HepG2 (cell line): Measurements from ENCODE around the gene PRSS53. TPM values are rescaled to one million over a fixed set of nuclear protein-coding genes. Genes with fewer than 3 reads are reported as not detected.
A peak's percentile ranks its signal among the peaks of the same experiment; 100 is the strongest.

ENCODE experiments used
- ATAC-seq: fragments of 200-7000 bp; cut with Tn5 transposase; 3 replicates; pipeline ENCODE4 v1.9.1; 2020; ENCODE audit warnings: mild to moderate bottlenecking, moderate library complexity
- BruUV-seq: library from RNA; stranded (reverse); fragments of 400-500 nt; replicated peaks from 2 replicates; lab custom pipeline; 2021; lab: Mats Ljungman, UMichigan
- CTCF ChIA-PET: fragments of 300-600 bp; formaldehyde crosslinking; extraction: SDS; loops from one replicate; lab custom pipeline; 2021; ENCODE audit warnings: low total read pairs, inconsistent platforms, low intra/inter-chr PET ratio; lab: Yijun Ruan, JAX
- POLR2A ChIA-PET: fragments of 350-600 bp; sonication (Branson Sonifier 250); formaldehyde crosslinking; loops from one replicate; lab custom pipeline; 2020; ENCODE audit warnings: antibody characterized with exemption, inconsistent platforms; lab: Yijun Ruan, JAX
- DNase-seq: peaks from one replicate; pipeline ENCODE4 v3.0.0-alpha.2; 2015; ENCODE audit warnings: low spot score
- FAIRE-seq: peaks from 3 replicates; lab custom pipeline; 2011; peaks lifted over from hg19 to GRCh38; lab: Jason Lieb, UNC
- H2AFZ ChIP-seq: one replicate; pipeline ENCODE4 v1.6.1; 2011; ENCODE audit warnings: low read length, inconsistent platforms
- H3K27ac ChIP-seq: fragments of 300-600 bp; 3 replicates; pipeline ENCODE4 v1.8.0; 2011; ENCODE audit warnings: mixed run types, mild to moderate bottlenecking, mixed read lengths, low read length, inconsistent platforms; ENCODE audit not compliant: insufficient read depth; ENCODE audit errors: extremely low read length
- H3K27me3 ChIP-seq, 2 experiments: fragments of 200-600 bp in 1 of 2; 2 replicates in 1 of 2; 3 replicates in 1 of 2; pipeline versions ENCODE4 v1.6.0 to v1.8.0; 2011; ENCODE audit warnings: low read length in 2 of 2, mild to moderate bottlenecking in 2 of 2, moderate library complexity in 2 of 2, inconsistent platforms in 1 of 2; ENCODE audit not compliant: insufficient read depth in 2 of 2, control insufficient read depth in 1 of 2
- H3K36me3 ChIP-seq, 2 experiments: fragments of 200-600 bp in 1 of 2; replicated peaks in 1 of 2; 2 replicates in 1 of 2; 3 replicates in 1 of 2; pipeline versions ENCODE4 v1.5.1 to v1.8.0; 2011; ENCODE audit warnings: low read length in 2 of 2, inconsistent platforms in 1 of 2; ENCODE audit not compliant: insufficient read depth in 2 of 2, control insufficient read depth in 1 of 2
- H3K4me1 ChIP-seq: 2 replicates; pipeline ENCODE4 v1.5.1; 2012; ENCODE audit warnings: low read length, inconsistent platforms; ENCODE audit not compliant: insufficient read depth
- H3K4me2 ChIP-seq: 2 replicates; pipeline ENCODE4 v1.6.0; 2011; ENCODE audit warnings: low read depth, low read length, inconsistent platforms
- H3K4me3 ChIP-seq, 3 experiments: fragments of 200-600 bp in 1 of 3; sonication (generic), shearing (Covaris generic) in 1 of 3; replicated peaks in 1 of 3; 2 replicates each; pipeline ENCODE4 v1.5.1; 2011 to 2016; ENCODE audit warnings: low read length in 3 of 3, inconsistent platforms in 2 of 3, low read depth in 2 of 3, mild to moderate bottlenecking in 2 of 3, control low read depth in 1 of 3, mixed read lengths in 1 of 3; ENCODE audit not compliant: insufficient read depth in 1 of 3
- H3K79me2 ChIP-seq: one replicate; pipeline ENCODE4 v1.6.1; 2011; ENCODE audit warnings: low read length, inconsistent platforms; ENCODE audit not compliant: insufficient read depth
- H3K9ac ChIP-seq: 2 replicates; pipeline ENCODE4 v1.6.0; 2011; ENCODE audit warnings: mild to moderate bottlenecking, low read depth, low read length, inconsistent platforms; ENCODE audit not compliant: insufficient read depth
- H3K9me3 ChIP-seq: 2 replicates; pipeline ENCODE4 v1.5.1; 2012; ENCODE audit warnings: mild to moderate bottlenecking, low read length
- H4K20me1 ChIP-seq: 2 replicates; pipeline ENCODE4 v1.6.0; 2011; ENCODE audit warnings: inconsistent platforms, mild to moderate bottlenecking, low read length, moderate library complexity; ENCODE audit not compliant: insufficient read depth
- ATRX ChIP-seq: sonication (generic); formaldehyde crosslinking; IDR thresholded peaks from 2 replicates; pipeline ENCODE4 v1.4.0; 2020; ENCODE audit warnings: missing genetic modification reagents, borderline replicate concordance
- HOXA7 ChIP-seq: sonication (generic); formaldehyde crosslinking; IDR thresholded peaks from 2 replicates; pipeline ENCODE4 v1.8.1; 2022; ENCODE audit warnings: mild to moderate bottlenecking, missing genetic modification reagents, moderate library complexity
- KDM5B ChIP-seq: sonication (generic); formaldehyde crosslinking; IDR thresholded peaks from 2 replicates; pipeline ENCODE4 v1.4.0; 2020; ENCODE audit warnings: missing genetic modification reagents, mild to moderate bottlenecking, borderline replicate concordance
- KLF9 ChIP-seq: IDR thresholded peaks from 2 replicates; pipeline ENCODE4 v1.6.1; 2016; ENCODE audit warnings: low read depth
- MAFK ChIP-seq, 2 experiments: IDR thresholded peaks in 1 of 2; conservative IDR thresholded peaks in 1 of 2; 2 replicates each; pipeline ENCODE4 v1.6.1; 2011; ENCODE audit warnings: improper control_type of control experiment in 2 of 2, low read length in 2 of 2
- PITX1 ChIP-seq: sonication (generic); formaldehyde crosslinking; IDR thresholded peaks from 2 replicates; pipeline ENCODE4 v1.5.1; 2020; ENCODE audit warnings: mild to moderate bottlenecking, missing genetic modification reagents
- THAP11 ChIP-seq: IDR thresholded peaks from 2 replicates; pipeline ENCODE4 v1.6.1; 2016; ENCODE audit warnings: missing biosample characterization, missing genetic modification reagents
- ZBTB8A ChIP-seq: sonication (generic); formaldehyde crosslinking; IDR thresholded peaks from 2 replicates; pipeline ENCODE4 v1.4.0; 2020; ENCODE audit warnings: mild to moderate bottlenecking, low read depth, missing genetic modification reagents, borderline replicate concordance
- ZFP1 ChIP-seq: IDR thresholded peaks from 2 replicates; pipeline ENCODE4 v1.6.1; 2016
- ZFY ChIP-seq: sonication (generic); formaldehyde crosslinking; IDR thresholded peaks from 2 replicates; pipeline ENCODE4 v1.4.0; 2020; ENCODE audit warnings: missing genetic modification reagents
- ZNF235 ChIP-seq: sonication (generic); formaldehyde crosslinking; IDR thresholded peaks from 2 replicates; pipeline ENCODE4 v1.8.1; 2023; ENCODE audit warnings: mild to moderate bottlenecking, missing genetic modification reagents, borderline replicate concordance
- ZNF441 ChIP-seq: sonication (generic); formaldehyde crosslinking; IDR thresholded peaks from 2 replicates; pipeline ENCODE4 v1.7.0; 2021; ENCODE audit warnings: missing genetic modification reagents, borderline replicate concordance
- ZNF570 ChIP-seq: sonication (generic); formaldehyde crosslinking; IDR thresholded peaks from 2 replicates; pipeline ENCODE4 v1.4.0; 2020; ENCODE audit warnings: mild to moderate bottlenecking, missing genetic modification reagents, borderline replicate concordance
- ZZZ3 ChIP-seq: sonication (generic); formaldehyde crosslinking; IDR thresholded peaks from 2 replicates; pipeline ENCODE4 v1.4.0; 2020; ENCODE audit warnings: missing genetic modification reagents, mild to moderate bottlenecking, borderline replicate concordance
- WGBS: methylation state at CpG from one replicate; pipeline ENCODE4 v1.1.6; 2017; ENCODE audit warnings: low lambda C conversion rate; 5-methylcytosine and 5-hydroxymethylcytosine counted together
- in situ Hi-C: cut with HindIII; loops from 2 replicates; pipeline ENCODE4 v1.10.0; 2017; ENCODE audit warnings: low pct_unique_long_range_greater_than_20kb; ENCODE audit not compliant: extremely low pct_ligation_motif_present
- intact Hi-C: fragments of 100-400 bp; cut with micrococcal nuclease; formaldehyde crosslinking; loops from one replicate; pipeline ENCODE4 v1.10.0; 2022; ENCODE audit not compliant: unreplicated experiment
- polyA plus RNA-seq, 8 experiments: library from polyadenylated mRNA; depleted of rRNA in 3 of 8; stranded (reverse) in 7 of 8; unstranded in 1 of 8; fragments of >200 nt; fragmentation: Illumina TruSeq in 4 of 8; extraction: Trizol in 4 of 8; gene quantifications; 2 replicates each; pipeline versions ENCODE4 v1.2.1 to v1.2.3, GENCODE V29; 2011 to 2016; ENCODE audit warnings: low read depth in 4 of 8, missing spikeins in 1 of 8, mixed read lengths in 1 of 8; ENCODE audit not compliant: insufficient read depth in 1 of 8
- total RNA-seq, 5 experiments: library from RNA; depleted of rRNA; stranded (reverse); fragments of >200 nt; fragmentation: Illumina TruSeq; extraction: Trizol; gene quantifications; 2 replicates each; pipeline ENCODE4 v1.2.3, GENCODE V29; 2016; ENCODE audit warnings: low read depth in 1 of 5
- TF ChIP-seq, protein P1 (sequence below): sonication (generic); formaldehyde crosslinking; IDR thresholded peaks from 2 replicates; pipeline ENCODE4 v1.9.0; 2021; ENCODE audit warnings: missing genetic modification reagents, borderline replicate concordance

The PRSS53 gene
- total and polyA plus RNA-seq, 2 of the 13 experiments (the other 11 are each of a cell fraction or from before 2014, with no cell fraction given), result 2.2 to 7.4 TPM

DNA sequence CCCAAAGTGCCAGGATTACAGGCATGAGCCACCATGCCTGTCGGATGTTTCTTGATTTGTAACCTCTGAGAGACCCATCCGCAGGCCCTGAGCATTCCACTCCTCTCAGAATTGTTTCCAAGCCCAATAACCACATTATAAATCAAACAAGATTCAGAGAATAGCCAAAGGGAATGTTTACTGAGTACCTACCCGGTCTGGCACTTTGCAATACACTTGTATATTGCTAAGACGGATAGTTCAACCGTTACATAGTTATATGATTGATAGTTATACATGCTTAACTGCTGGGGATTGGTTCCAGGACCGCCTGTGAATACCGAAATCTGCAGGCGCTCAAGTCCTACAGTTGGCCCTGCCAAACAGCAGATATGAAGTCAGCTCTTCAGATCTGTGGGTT is 25.7 kb upstream of the PRSS53 start:
- no peaks in the 10 kb centered on the region; a peak in 1 of 5 replicates for H3K27me3 ChIP-seq
- CTCF ChIA-PET, result no interaction called here
- intact Hi-C loops (no loop called here), in situ Hi-C loops (no loop called here)
- no peak overlapping the region; the same call in 1 of the 2 replicates for H3K4me2 ChIP-seq
- H3K4me1 ChIP-seq, result peaks cover 45% of the 10 kb centered on the region
- H3K4me3 ChIP-seq, result no peak overlapping the region
- peaks cover 21 to 35% of the 10 kb centered on the region in 2 experiments for H3K36me3 ChIP-seq
- H3K9ac ChIP-seq, result no peak overlapping the region
- WGBS, result 88% methylated on average over 8 of the region's 8 CpGs
- peaks cover 18% of the 10 kb centered on the region for H3K79me2 ChIP-seq
- ATAC-seq (no peak), DNase-seq (no peak), FAIRE-seq (no peak)
- BruUV-seq, result no TSS peak
- H4K20me1 ChIP-seq, result 0 out of 2 replicates have a peak, but pooled peaks cover 3% of the 10 kb centered on the region
- H3K27ac ChIP-seq, result peak overlapping the region; percentile 10
- H2AFZ ChIP-seq, result no peak overlapping the region
- TF ChIP-seq ZNF441 (CRISPR knock-in tag) (0 out of 2 replicates have a peak, but pooled peaks have one; percentile 32), ZBTB8A (no peak), ZZZ3 (CRISPR knock-in tag) (no peak), PITX1 (0 out of 2 replicates have a peak, but pooled peaks have one; percentile 5), ZFP1 (CRISPR knock-in tag) (no peak)
- POLR2A ChIA-PET, result interaction anchor here (1.0 to 3.3 kb wide), 7 partner anchors 11 to 129 kb away, joined by 3 to 21 read pairs (median 4); partner anchors contain the start of gene HSD3B7
- H3K9me3 ChIP-seq, result no peaks in the 10 kb centered on the region

DNA sequence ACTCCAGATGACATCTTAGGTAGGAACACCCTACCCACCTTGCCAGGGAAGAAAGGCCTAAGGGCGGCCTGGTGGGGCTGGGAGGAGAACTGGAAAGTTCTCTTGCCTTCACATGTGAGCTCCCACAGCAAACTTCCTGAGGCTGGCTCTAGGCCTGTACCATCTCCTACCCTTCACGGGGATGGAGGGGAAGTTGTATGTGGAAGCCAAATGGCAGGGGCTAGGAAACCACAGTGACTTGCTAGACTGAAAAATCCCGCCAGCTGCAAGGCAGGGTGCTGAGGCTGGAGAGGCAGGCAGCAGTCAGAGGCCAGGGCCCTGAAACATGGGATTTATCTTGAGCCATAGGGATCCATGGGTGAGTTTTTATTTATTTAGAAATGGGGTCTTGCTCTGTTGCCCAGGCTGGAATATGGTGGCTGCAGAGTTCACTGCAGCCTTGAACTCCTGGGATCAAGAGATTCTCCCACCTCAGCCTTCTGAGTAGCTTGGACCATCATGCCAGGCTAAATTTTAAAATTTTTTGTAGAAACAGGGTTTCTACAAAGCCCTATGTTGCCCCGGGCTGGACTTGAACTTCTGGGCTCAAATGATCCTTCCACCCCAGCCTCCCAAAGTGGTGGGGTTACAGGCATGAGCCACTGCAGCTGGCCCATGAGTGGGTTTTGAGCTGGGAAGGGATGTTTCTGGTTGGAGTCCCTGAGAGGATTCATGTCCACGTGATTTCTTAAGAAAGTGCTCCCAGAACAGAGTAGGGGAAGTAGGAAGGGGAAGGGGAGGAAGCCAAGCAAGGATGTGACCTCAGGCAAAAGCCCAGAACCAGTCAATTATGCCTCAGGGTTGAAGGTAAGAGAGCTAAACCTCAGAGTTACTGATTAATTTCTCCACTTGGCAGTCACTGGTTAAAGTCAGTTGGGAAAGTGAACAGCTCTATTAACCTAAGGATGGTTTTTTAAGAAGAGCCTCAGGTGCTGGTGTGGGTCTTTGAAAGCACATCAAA is 24.7 kb upstream of the PRSS53 start:
- H3K9ac ChIP-seq, result no peak overlapping the region
- 0 out of 2 replicates have a peak, but pooled peaks cover 3% of the 10 kb centered on the region for H4K20me1 ChIP-seq
- H3K36me3 ChIP-seq, result peaks cover 20 to 35% of the 10 kb centered on the region in 2 experiments
- no peaks in the 10 kb centered on the region; a peak in 1 of 5 replicates for H3K27me3 ChIP-seq
- in situ Hi-C loops (no loop called here), intact Hi-C loops (no loop called here)
- ATAC-seq, result peak; percentile 34
- H2AFZ ChIP-seq, result no peak overlapping the region
- POLR2A ChIA-PET, result interaction anchor here (0.6 to 3.3 kb wide), 13 partner anchors 8 to 128 kb away, joined by 3 to 21 read pairs (median 3); partner anchors contain the start of genes FUS, HSD3B7, ZNF646 and ZNF668
- peak; percentile 57 for DNase-seq
- peak overlapping the region; percentile 64 for H3K27ac ChIP-seq
- 62% methylated on average over 5 of the region's 5 CpGs for WGBS
- peaks cover 44% of the 10 kb centered on the region for H3K4me1 ChIP-seq
- CTCF ChIA-PET, result no interaction called here
- H3K79me2 ChIP-seq, result peaks cover 18% of the 10 kb centered on the region
- FAIRE-seq, result peak; percentile 89
- no peak overlapping the region for H3K4me3 ChIP-seq
- BruUV-seq, result no TSS peak
- no peaks in the 10 kb centered on the region for H3K9me3 ChIP-seq
- H3K4me2 ChIP-seq, result peak overlapping the region; percentile 48
- TF ChIP-seq ZFY (CRISPR knock-in tag), result no peak
- no peak for TF ChIP-seq THAP11 (CRISPR knock-in tag)
- no peak for TF ChIP-seq ZNF570
- TF ChIP-seq, protein P1, sequence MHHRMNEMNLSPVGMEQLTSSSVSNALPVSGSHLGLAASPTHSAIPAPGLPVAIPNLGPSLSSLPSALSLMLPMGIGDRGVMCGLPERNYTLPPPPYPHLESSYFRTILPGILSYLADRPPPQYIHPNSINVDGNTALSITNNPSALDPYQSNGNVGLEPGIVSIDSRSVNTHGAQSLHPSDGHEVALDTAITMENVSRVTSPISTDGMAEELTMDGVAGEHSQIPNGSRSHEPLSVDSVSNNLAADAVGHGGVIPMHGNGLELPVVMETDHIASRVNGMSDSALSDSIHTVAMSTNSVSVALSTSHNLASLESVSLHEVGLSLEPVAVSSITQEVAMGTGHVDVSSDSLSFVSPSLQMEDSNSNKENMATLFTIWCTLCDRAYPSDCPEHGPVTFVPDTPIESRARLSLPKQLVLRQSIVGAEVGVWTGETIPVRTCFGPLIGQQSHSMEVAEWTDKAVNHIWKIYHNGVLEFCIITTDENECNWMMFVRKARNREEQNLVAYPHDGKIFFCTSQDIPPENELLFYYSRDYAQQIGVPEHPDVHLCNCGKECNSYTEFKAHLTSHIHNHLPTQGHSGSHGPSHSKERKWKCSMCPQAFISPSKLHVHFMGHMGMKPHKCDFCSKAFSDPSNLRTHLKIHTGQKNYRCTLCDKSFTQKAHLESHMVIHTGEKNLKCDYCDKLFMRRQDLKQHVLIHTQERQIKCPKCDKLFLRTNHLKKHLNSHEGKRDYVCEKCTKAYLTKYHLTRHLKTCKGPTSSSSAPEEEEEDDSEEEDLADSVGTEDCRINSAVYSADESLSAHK, result no peak
- no peak for TF ChIP-seq KDM5B
- TF ChIP-seq HOXA7 (CRISPR knock-in tag), result no peak
- no peak for TF ChIP-seq ZNF235
- no peak for TF ChIP-seq MAFK (conservative IDR thresholded peaks at IDR 0.05 in 1 of 2, IDR thresholded peaks at IDR 0.05 in 1 of 2; ENCODE audit: low read length in 2 of 2)
- no peak for TF ChIP-seq ATRX (CRISPR knock-in tag)
- no peak for TF ChIP-seq KLF9 (CRISPR knock-in tag)
